HG02884 (cell line): Measurements from ENCODE around the gene MYO5A.
A peak's percentile ranks its signal among the peaks of the same experiment; 100 is the strongest.

Experiments used
- ATAC-seq: cut with Tn5 transposase; IDR thresholded peaks from one replicate; pipeline ENCODE4 v1.9.1; 2021; ENCODE audit warnings: mild to moderate bottlenecking, moderate library complexity; ENCODE audit not compliant: unreplicated experiment

The MYO5A gene

GRCh38 chr15:52338058-52338457 lies 190.6 kb downstream of the MYO5A start:
- ATAC-seq, result no peak

- no peak for ATAC-seq
These were observed 191.4 kb downstream of the MYO5A start for GRCh38 chr15:52337198-52337853.

GRCh38 chr15:52336529-52336928 lies 192.2 kb downstream of the MYO5A start:
- ATAC-seq, result no peak

GRCh38 chr15:52334491-52335160 lies 194.1 kb downstream of the MYO5A start:
- no peak for ATAC-seq

- peak; percentile 80 for ATAC-seq
These were observed 197.0 kb downstream of the MYO5A start for GRCh38 chr15:52331490-52332240.

GRCh38 chr15:52329987-52330386 lies 198.7 kb downstream of the MYO5A start:
- no peak for ATAC-seq

- no peak for ATAC-seq
These were observed 199.5 kb downstream of the MYO5A start for GRCh38 chr15:52329150-52329549.

- ATAC-seq, result no peak
These were observed 200.0 kb downstream of the MYO5A start for GRCh38 chr15:52328680-52329079.

GRCh38 chr15:52326756-52327155 lies 201.9 kb downstream of the MYO5A start:
- ATAC-seq, result no peak

GRCh38 chr15:52324109-52324508 lies 204.6 kb downstream of the MYO5A start:
- ATAC-seq, result no peak

GRCh38 chr15:52318729-52319500 lies 209.8 kb downstream of the MYO5A start:
- ATAC-seq, result no peak

GRCh38 chr15:52317688-52318087 lies 211.0 kb downstream of the MYO5A start:
- ATAC-seq, result no peak

GRCh38 chr15:52317022-52317421 lies 211.7 kb downstream of the MYO5A start:
- ATAC-seq, result no peak

GRCh38 chr15:52309154-52309548 lies 219.5 kb downstream of the MYO5A start:
- peak; percentile 84 for ATAC-seq

- peak; percentile 69 for ATAC-seq
These were observed 220.1 kb downstream of the MYO5A start for GRCh38 chr15:52308446-52309153.

- ATAC-seq, result no peak
These were observed 220.8 kb downstream of the MYO5A start for GRCh38 chr15:52307847-52308246.

GRCh38 chr15:52306270-52306669 lies 222.4 kb downstream of the MYO5A start:
- no peak for ATAC-seq

- ATAC-seq, result no peak
These were observed 225.4 kb downstream of the MYO5A start for GRCh38 chr15:52303093-52303772.

GRCh38 chr15:52301265-52301847 lies 227.3 kb downstream of the MYO5A start:
- no peak for ATAC-seq
